H1 (cell line): ENCODE results near the gene SLC25A21. TPM values are rescaled to one million over a fixed set of nuclear protein-coding genes. Genes with fewer than 3 reads are reported as not detected.

ENCODE experiments used
- CTCF ChIA-PET: fragments of 300-600 bp; sonication (Branson Sonifier 250); formaldehyde crosslinking; loops from one replicate; lab custom pipeline; 2021; ENCODE audit not compliant: partially characterized antibody; lab: Charles Lee
- POLR2A ChIA-PET: fragments of 300-600 bp; sonication (Branson Sonifier 250); formaldehyde crosslinking; loops from one replicate; lab custom pipeline; 2021; ENCODE audit warnings: inconsistent platforms; ENCODE audit not compliant: partially characterized antibody; lab: Charles Lee
- DNase-seq, 2 experiments: peaks; one replicate each; pipeline versions ENCODE4 v3.0.0 to v3.0.0-alpha.2; 2010 to 2022; ENCODE audit warnings: low spot score in 2 of 2, low read depth in 1 of 2, mixed read lengths in 1 of 2
- FAIRE-seq: peaks from 2 replicates; lab custom pipeline; 2011; peaks lifted over from hg19 to GRCh38; lab: Jason Lieb, UNC
- H2AFZ ChIP-seq: 2 replicates; pipeline ENCODE4 v1.8.1; 2012; ENCODE audit warnings: low read length, inconsistent platforms
- H2AK5ac ChIP-seq: 2 replicates; pipeline ENCODE4 v1.6.1; 2013; ENCODE audit warnings: low read depth, low read length
- H2BK120ac ChIP-seq: replicated peaks from 2 replicates; pipeline ENCODE3; 2013; ENCODE audit warnings: low read depth, low read length, inconsistent platforms
- H2BK12ac ChIP-seq: 2 replicates; pipeline ENCODE4 v1.6.1; 2013; ENCODE audit warnings: low read depth, low read length
- H2BK15ac ChIP-seq: 2 replicates; pipeline ENCODE4 v1.6.1; 2013; ENCODE audit warnings: low read length
- H2BK20ac ChIP-seq: 2 replicates; pipeline ENCODE4 v1.6.1; 2013; ENCODE audit warnings: low read length
- H2BK5ac ChIP-seq: 2 replicates; pipeline ENCODE4 v1.6.1; 2013; ENCODE audit warnings: low read depth, low read length
- H3K14ac ChIP-seq: 2 replicates; pipeline ENCODE4 v1.6.1; 2013; ENCODE audit warnings: inconsistent platforms; ENCODE audit not compliant: insufficient read length
- H3K18ac ChIP-seq: 2 replicates; pipeline ENCODE4 v1.6.1; 2013; ENCODE audit warnings: low read length; ENCODE audit errors: extremely low read depth
- H3K23ac ChIP-seq: 2 replicates; pipeline ENCODE4 v1.6.1; 2013; ENCODE audit warnings: inconsistent platforms; ENCODE audit not compliant: insufficient read length
- H3K23me2 ChIP-seq: 2 replicates; pipeline ENCODE4 v1.6.1; 2013; ENCODE audit warnings: low read depth, low read length
- H3K27ac ChIP-seq: 2 replicates; pipeline ENCODE4 v1.6.1; 2011; ENCODE audit warnings: low read depth, low read length, inconsistent platforms
- H3K27me3 ChIP-seq, 4 experiments: replicated peaks in 1 of 4; 1 replicate in 1 of 4; 2 replicates in 3 of 4; pipeline versions ENCODE4 v1.6.1 to v1.8.1; 2011 to 2013; ENCODE audit warnings: low read length in 3 of 4, mild to moderate bottlenecking in 3 of 4, inconsistent platforms in 2 of 4, mixed read lengths in 2 of 4, moderate library complexity in 1 of 4; ENCODE audit not compliant: control insufficient read depth in 3 of 4, insufficient read depth in 3 of 4; ENCODE audit errors: extremely low read depth in 1 of 4
- H3K36me3 ChIP-seq, 4 experiments: 2 replicates each; pipeline versions ENCODE4 v1.6.1 to v1.8.1; 2011 to 2013; ENCODE audit warnings: mild to moderate bottlenecking in 4 of 4, low read length in 3 of 4, moderate library complexity in 2 of 4, control low read depth in 1 of 4, inconsistent platforms in 1 of 4; ENCODE audit not compliant: insufficient read depth in 4 of 4, control insufficient read depth in 2 of 4
- H3K4ac ChIP-seq: replicated peaks from 2 replicates; pipeline ENCODE3; 2013; ENCODE audit warnings: low read length, low read depth, mixed read lengths, inconsistent platforms; ENCODE audit not compliant: insufficient read length
- H3K4me1 ChIP-seq, 4 experiments: replicated peaks in 1 of 4; 1 replicate in 1 of 4; 2 replicates in 3 of 4; pipeline versions ENCODE4 v1.6.1 to v1.8.1; 2011 to 2013; ENCODE audit warnings: low read length in 3 of 4, inconsistent platforms in 2 of 4, mixed read lengths in 1 of 4; ENCODE audit not compliant: insufficient read depth in 4 of 4, control insufficient read depth in 3 of 4
- H3K4me2 ChIP-seq, 2 experiments: 2 replicates each; pipeline versions ENCODE4 v1.6.1 to v1.8.1; 2011 to 2013; ENCODE audit warnings: low read depth in 2 of 2, low read length in 2 of 2, control low read depth in 1 of 2, inconsistent platforms in 1 of 2, mild to moderate bottlenecking in 1 of 2; ENCODE audit not compliant: insufficient read depth in 1 of 2
- H3K4me3 ChIP-seq, 4 experiments: fragments of 200-600, 300-600 bp in 1 of 4; sonication (generic), shearing (Covaris generic), sonication (Bioruptor Twin) in 1 of 4; 2 replicates each; pipeline versions ENCODE4 v1.5.1 to v1.8.1; 2011 to 2016; ENCODE audit warnings: low read length in 4 of 4, low read depth in 3 of 4, control low read depth in 2 of 4, inconsistent platforms in 2 of 4, mild to moderate bottlenecking in 2 of 4, mixed read lengths in 1 of 4, moderate library complexity in 1 of 4; ENCODE audit not compliant: insufficient read depth in 2 of 4; ENCODE audit errors: extremely low read depth in 1 of 4
- H3K56ac ChIP-seq: replicated peaks from 2 replicates; pipeline ENCODE3; 2013; ENCODE audit warnings: low read depth, mild to moderate bottlenecking, mixed read lengths, low read length, inconsistent platforms; ENCODE audit not compliant: insufficient read length
- H3K79me1 ChIP-seq: 2 replicates; pipeline ENCODE4 v1.6.1; 2013; ENCODE audit warnings: low read depth, low read length, control low read depth
- H3K79me2 ChIP-seq, 2 experiments: 2 replicates each; pipeline versions ENCODE4 v1.6.1 to v1.8.1; 2012 to 2013; ENCODE audit warnings: low read length in 2 of 2, mild to moderate bottlenecking in 2 of 2, inconsistent platforms in 1 of 2; ENCODE audit not compliant: insufficient read depth in 2 of 2, control insufficient read depth in 1 of 2
- H3K9ac ChIP-seq, 4 experiments: replicated peaks in 1 of 4; 1 replicate in 1 of 4; 2 replicates in 3 of 4; pipeline versions ENCODE4 v1.6.1 to v1.8.1; 2011 to 2013; ENCODE audit warnings: low read depth in 3 of 4, low read length in 3 of 4, control low read depth in 2 of 4, mild to moderate bottlenecking in 2 of 4, moderate library complexity in 2 of 4, inconsistent platforms in 1 of 4; ENCODE audit errors: extremely low read depth in 1 of 4
- H3K9me3 ChIP-seq, 2 experiments: 2 replicates each; pipeline versions ENCODE4 v1.6.1 to v1.8.1; 2012 to 2013; ENCODE audit warnings: mild to moderate bottlenecking in 2 of 2, moderate library complexity in 2 of 2, control low read depth in 1 of 2, inconsistent platforms in 1 of 2, low read depth in 1 of 2, low read length in 1 of 2, mixed read lengths in 1 of 2; ENCODE audit not compliant: insufficient read depth in 2 of 2
- H4K20me1 ChIP-seq, 2 experiments: replicated peaks in 1 of 2; 2 replicates each; pipeline versions ENCODE3 to v1.8.1; 2011 to 2013; ENCODE audit warnings: inconsistent platforms in 2 of 2, low read length in 2 of 2, mild to moderate bottlenecking in 1 of 2; ENCODE audit not compliant: insufficient read depth in 2 of 2, control insufficient read depth in 1 of 2
- H4K5ac ChIP-seq: 2 replicates; pipeline ENCODE4 v1.6.1; 2013; ENCODE audit warnings: low read length, low read depth, mixed read lengths, inconsistent platforms; ENCODE audit not compliant: insufficient read length
- H4K8ac ChIP-seq: 2 replicates; pipeline ENCODE4 v1.8.0; 2013; ENCODE audit warnings: mild to moderate bottlenecking, moderate library complexity, low read length, inconsistent platforms; ENCODE audit not compliant: insufficient read depth; ENCODE audit errors: extremely low read depth
- H4K91ac ChIP-seq: replicated peaks from 2 replicates; pipeline ENCODE3; 2013; ENCODE audit warnings: low read length, mixed read lengths, inconsistent platforms; ENCODE audit not compliant: insufficient read length
- CHD2 ChIP-seq: IDR thresholded peaks from 2 replicates; pipeline ENCODE4 v1.6.1; 2012; ENCODE audit warnings: low read length, improper control_type of control experiment
- NANOG ChIP-seq: IDR thresholded peaks from 2 replicates; pipeline ENCODE4 v1.6.1; 2011; ENCODE audit warnings: low read length, low read depth, mild to moderate bottlenecking, inconsistent platforms; ENCODE audit not compliant: insufficient read depth, poor library complexity, severe bottlenecking
- POU5F1 ChIP-seq: IDR thresholded peaks from 2 replicates; pipeline ENCODE4 v1.6.1; 2011; ENCODE audit warnings: low read depth, mild to moderate bottlenecking, low read length, moderate library complexity
- TAF7 ChIP-seq: optimal IDR thresholded peaks from 2 replicates; pipeline ENCODE3; 2011; ENCODE audit warnings: low read depth, mild to moderate bottlenecking, inconsistent platforms, low read length, moderate library complexity, borderline replicate concordance
- TCF12 ChIP-seq: IDR thresholded peaks from 2 replicates; pipeline ENCODE4 v1.6.1; 2011; ENCODE audit warnings: low read depth, mild to moderate bottlenecking, low read length
- WGBS, 2 experiments: shearing (Covaris generic) in 1 of 2; methylation state at CpG; one replicate each; pipeline versions ENCODE4 v1.1.6 to v1.1.7; 2013 to 2015; ENCODE audit warnings: low lambda C conversion rate in 2 of 2, mixed read lengths in 2 of 2, inconsistent platforms in 1 of 2, low coverage in 1 of 2, missing lambda C conversion rate in 1 of 2; ENCODE audit not compliant: insufficient replicate concordance in 2 of 2, insufficient coverage in 1 of 2, insufficient read length in 1 of 2; ENCODE audit errors: extremely low coverage in 1 of 2, missing lambda C conversion rate in 1 of 2; 5-methylcytosine and 5-hydroxymethylcytosine counted together
- polyA plus RNA-seq, 7 experiments: library from polyadenylated mRNA; depleted of rRNA in 3 of 7; stranded (reverse) in 5 of 7; unstranded in 2 of 7; fragments of >200 nt in 5 of 7; fragments of 200-250 nt in 2 of 7; gene quantifications; 1 replicate in 5 of 7; 2 replicates in 1 of 7; 4 replicates in 1 of 7; pipeline versions ENCODE4 v1.2.1 to v1.2.3, GENCODE V29; 2011 to 2013; ENCODE audit warnings: missing spikeins in 2 of 7, mixed read lengths in 2 of 7
- total RNA-seq: library from RNA; stranded (reverse); fragmentation: NEBNext Ultra II Directional; extraction: Animal tissue kit (Norgen Biotek cat#: 25700); gene quantifications from 2 replicates; pipeline ENCODE4 v1.2.1, GENCODE V29; 2021

The SLC25A21 gene
- total and polyA plus RNA-seq, 2 of the 8 experiments (the other 6 are each of a cell fraction or from before 2014, with no cell fraction given), result 6.9 to 15.7 TPM

- no peaks in the 10 kb centered on the region for H3K79me1 ChIP-seq
- no peak overlapping the region for H2AFZ ChIP-seq
- no peak overlapping the region for H3K14ac ChIP-seq
- no peak overlapping the region for H2BK5ac ChIP-seq
- H4K8ac ChIP-seq, result no peak overlapping the region
- H3K27me3 ChIP-seq, result no peaks in the 10 kb centered on the region
- H3K79me2 ChIP-seq, result no peaks in the 10 kb centered on the region
- H3K27ac ChIP-seq, result no peak overlapping the region
- no peak overlapping the region for H4K5ac ChIP-seq
- no peak overlapping the region for H3K4ac ChIP-seq
- H3K9ac ChIP-seq, result no peak overlapping the region
- no peaks in the 10 kb centered on the region for H3K36me3 ChIP-seq
- H3K4me3 ChIP-seq, result no peak overlapping the region
- FAIRE-seq, result no peak
- H2BK12ac ChIP-seq, result no peak overlapping the region
- ChIA-PET CTCF (no interaction called here), POLR2A (no interaction called here)
- no peak overlapping the region for H2BK20ac ChIP-seq
- no peak overlapping the region for H3K23ac ChIP-seq
- H3K4me2 ChIP-seq, result no peak overlapping the region
- 91% methylated on average over 2 of the region's 2 CpGs; no CpG with 5 or more reads in 1 of the 2 experiments for WGBS, 2 experiments
- no peak overlapping the region for H3K56ac ChIP-seq
- no peak overlapping the region for H4K91ac ChIP-seq
- H3K9me3 ChIP-seq, result no peaks in the 10 kb centered on the region
- no peaks in the 10 kb centered on the region for H4K20me1 ChIP-seq
- DNase-seq, result no peak
- no peaks in the 10 kb centered on the region for H3K23me2 ChIP-seq
- H3K4me1 ChIP-seq, result no peaks in the 10 kb centered on the region
- H2BK120ac ChIP-seq, result no peak overlapping the region
- H2BK15ac ChIP-seq, result no peak overlapping the region
- H3K18ac ChIP-seq, result no peak overlapping the region
- TF ChIP-seq NANOG (no peak), POU5F1 (no peak), TCF12 (no peak), TAF7 (no peak), CHD2 (no peak)
- no peak overlapping the region for H2AK5ac ChIP-seq
Measured at GRCh38 chr14:37046815-37047214, 125.6 kb downstream of the SLC25A21 start.
